Fibroblast of peridontal ligament (primary cell): Measurements from ENCODE around the gene TRIM22.
A peak's percentile ranks its signal among the peaks of the same experiment; 100 is the strongest.
"Not testable (repeated sequence)": the region's sequence is repeated elsewhere in the genome, so short reads cannot be mapped to it uniquely, and the experiment has no call there.

Experiments
- DNase-seq: peaks from one replicate; pipeline ENCODE4 v3.0.0-alpha.2; 2010; ENCODE audit errors: extremely low read depth

TRIM22 gene, protein sequence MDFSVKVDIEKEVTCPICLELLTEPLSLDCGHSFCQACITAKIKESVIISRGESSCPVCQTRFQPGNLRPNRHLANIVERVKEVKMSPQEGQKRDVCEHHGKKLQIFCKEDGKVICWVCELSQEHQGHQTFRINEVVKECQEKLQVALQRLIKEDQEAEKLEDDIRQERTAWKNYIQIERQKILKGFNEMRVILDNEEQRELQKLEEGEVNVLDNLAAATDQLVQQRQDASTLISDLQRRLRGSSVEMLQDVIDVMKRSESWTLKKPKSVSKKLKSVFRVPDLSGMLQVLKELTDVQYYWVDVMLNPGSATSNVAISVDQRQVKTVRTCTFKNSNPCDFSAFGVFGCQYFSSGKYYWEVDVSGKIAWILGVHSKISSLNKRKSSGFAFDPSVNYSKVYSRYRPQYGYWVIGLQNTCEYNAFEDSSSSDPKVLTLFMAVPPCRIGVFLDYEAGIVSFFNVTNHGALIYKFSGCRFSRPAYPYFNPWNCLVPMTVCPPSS

DNA sequence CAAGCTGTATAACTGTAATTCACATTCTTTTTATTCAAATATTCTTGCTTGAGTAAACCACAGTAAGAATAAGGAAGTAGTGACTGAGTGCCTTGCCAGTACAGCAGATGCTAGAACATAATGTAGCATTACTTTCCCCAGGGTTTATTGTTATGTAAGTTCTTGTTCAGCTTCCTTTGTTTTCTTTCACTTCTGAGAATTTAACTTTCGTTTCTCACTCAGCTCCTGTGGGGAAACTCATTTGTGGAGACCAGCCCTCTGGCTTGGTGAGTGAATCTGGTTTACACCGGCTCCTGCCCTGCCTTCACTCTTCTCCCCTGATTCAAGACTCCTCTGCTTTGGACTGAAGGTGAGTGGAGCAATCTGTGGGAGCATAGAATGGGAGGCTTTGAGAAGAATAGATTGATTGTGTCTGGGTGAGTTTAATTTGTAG, at the start of gene TRIM22:
TSS of gene TRIM22 (plus strand) at position 240 of the 433 bp plus-strand sequence. CDS start 6,443 bp downstream, outside the sequence.
- DNase-seq: peak; percentile 91

- no peak for DNase-seq
Observed at GRCh38 chr11:5639953-5640352, 49.6 kb upstream of the TRIM22 start.

- DNase-seq: no peak
Observed at GRCh38 chr11:5643585-5643984, 46.0 kb upstream of the TRIM22 start.

DNA sequence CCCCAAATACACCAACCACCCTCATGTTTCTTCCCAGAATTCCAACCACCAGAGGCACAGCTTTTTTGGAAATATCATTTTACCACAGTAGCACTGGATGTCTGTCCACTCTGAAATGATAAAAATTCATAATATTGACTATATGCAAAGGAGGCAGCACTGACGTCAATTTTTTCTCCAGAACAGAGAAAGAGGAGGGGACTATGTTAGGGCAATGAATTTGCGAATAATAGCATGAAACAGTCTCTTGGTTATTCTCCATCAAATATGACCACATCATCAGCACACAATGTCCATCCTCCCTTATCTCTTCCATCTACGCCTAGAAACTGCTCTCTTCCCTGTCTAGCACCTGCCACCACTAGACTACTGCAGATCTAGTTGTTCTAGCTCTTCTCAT, 43.5 kb upstream of the TRIM22 start:
- DNase-seq: no peak

DNA sequence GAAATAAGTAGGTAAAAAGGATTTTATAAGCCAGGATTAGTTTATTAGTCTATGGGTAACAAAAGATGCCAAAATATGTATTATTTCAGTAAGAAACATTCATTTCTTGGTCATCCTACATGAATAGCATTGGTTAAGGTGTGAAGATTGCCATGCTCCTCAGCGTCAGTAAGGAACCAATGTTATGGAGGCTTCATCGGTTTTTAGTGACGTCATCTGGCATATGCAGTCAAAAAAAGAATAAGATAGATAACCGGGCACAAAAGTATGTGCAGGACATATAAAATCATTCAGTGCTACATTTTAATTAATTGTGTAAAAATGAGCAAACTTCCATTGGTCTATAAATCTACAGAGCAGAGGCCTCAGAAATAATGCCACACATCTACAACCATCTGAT, 34.1 kb upstream of the TRIM22 start:
- no peak for DNase-seq

DNA sequence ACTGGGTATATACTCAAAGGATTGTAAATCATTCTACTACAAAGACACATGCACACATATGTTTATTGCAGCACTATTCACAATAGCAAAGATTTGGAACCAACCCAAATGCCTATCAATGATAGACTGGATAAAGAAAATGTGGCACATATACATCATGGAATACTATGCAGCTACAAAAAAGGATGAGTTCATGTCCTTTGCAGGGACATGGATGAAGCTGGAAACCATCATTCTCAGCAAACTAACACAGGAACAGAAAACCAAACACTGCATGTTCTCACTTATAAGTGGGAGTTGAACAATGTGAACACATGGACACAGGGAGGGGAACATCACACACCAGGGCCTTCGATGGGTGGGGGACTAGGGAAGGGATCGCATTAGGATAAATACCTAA, 32.6 kb upstream of the TRIM22 start:
- not testable (repeated sequence) for DNase-seq

DNA sequence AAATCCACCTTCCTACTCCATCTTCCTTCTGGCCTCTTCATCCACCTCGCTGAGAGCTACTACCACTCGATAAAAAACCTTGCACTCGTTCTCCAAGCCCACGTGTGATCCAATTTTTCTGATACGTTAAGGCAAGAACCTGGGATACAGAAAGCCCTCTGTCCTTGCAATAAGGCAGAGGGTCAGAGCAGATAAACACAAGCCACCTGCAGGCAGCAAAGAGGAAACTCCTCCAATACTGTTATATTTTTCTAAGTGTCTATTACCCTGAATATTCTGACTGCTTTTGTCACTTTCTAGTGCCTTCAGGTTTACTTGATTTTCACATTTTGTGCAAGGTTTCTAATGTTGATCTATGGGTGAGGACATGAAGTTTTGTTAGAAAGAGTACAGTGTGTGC, 31.3 kb upstream of the TRIM22 start:
- no peak for DNase-seq

GRCh38 chr11:5663511-5663910, 26.1 kb upstream of the TRIM22 start:
- DNase-seq: no peak

GRCh38 chr11:5665051-5665570, 24.5 kb upstream of the TRIM22 start:
- DNase-seq: no peak

- DNase-seq: no peak
Observed at GRCh38 chr11:5665746-5666401, 23.7 kb upstream of the TRIM22 start.

- peak; percentile 11 for DNase-seq
Observed at GRCh38 chr11:5666402-5666793, 23.2 kb upstream of the TRIM22 start.

DNA sequence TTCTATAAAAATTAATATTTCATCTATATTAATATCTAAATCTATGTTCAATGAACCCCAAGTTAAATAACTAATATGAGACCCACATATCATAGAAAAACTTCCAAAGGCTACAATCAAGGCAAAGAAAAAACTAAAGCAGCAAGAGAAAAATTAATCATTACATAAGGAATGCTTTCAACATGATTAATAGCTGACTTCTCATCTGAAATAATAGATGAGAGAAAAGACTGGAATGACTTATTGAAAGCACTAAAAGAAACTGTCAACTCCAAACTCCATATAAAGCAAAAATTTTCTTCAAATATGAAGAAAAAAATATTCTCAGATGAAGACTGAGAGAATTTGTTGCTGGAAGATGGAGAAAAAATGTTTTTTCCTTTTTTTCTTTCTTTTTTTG, 17.8 kb upstream of the TRIM22 start:
- no peak for DNase-seq

DNA sequence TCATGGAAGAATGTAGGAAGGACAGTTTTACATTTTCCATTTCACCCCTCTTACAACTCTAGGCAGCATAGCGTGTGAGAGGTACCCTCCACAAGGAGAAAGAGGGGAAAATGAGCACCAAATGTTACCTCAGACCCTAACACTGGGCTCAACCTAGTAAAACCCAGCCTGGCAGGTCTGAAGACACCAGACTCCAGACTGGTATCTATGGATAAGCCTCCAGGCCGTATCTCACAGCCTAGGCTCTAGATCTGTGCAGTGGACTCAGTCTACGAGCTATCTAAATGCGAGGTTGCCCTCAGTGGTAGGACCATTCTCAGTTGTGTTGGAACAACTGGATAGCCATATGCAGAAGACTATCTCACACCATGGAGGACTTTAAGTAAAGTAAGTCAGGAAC, 15.2 kb upstream of the TRIM22 start:
- no peak for DNase-seq

GRCh38 chr11:5679811-5680210, 9.8 kb upstream of the TRIM22 start:
- DNase-seq: no peak

DNA sequence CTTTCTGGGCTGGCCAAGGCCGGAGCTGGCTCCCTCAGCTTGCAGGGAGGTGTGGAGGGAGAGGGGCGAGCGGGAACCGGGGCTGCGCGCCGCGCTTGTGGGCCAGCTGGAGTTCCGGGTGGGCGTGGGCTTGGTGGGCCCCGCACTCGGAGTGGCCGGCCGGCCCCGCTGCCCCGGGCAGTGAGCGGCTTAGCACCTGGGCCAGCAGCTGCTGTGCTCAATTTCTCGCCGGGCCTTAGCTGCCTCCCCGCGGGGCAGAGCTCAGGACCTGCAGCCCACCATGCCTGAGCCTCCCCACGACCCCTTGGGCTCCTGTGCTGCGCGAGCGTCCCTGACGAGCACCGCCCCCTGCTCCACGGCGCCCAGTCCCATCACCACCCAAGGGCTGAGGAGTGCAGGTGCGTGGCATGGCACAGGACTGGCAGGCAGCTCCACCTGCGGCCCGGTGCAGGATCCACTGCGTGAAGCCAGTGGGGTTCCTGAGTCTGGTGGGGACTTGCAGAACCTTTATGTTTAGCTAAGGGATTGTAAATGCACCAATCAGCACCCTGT, 6.6 kb upstream of the TRIM22 start:
- not testable (repeated sequence) for DNase-seq

GRCh38 chr11:5683620-5684019, 6.0 kb upstream of the TRIM22 start:
- not testable (repeated sequence) for DNase-seq

DNA sequence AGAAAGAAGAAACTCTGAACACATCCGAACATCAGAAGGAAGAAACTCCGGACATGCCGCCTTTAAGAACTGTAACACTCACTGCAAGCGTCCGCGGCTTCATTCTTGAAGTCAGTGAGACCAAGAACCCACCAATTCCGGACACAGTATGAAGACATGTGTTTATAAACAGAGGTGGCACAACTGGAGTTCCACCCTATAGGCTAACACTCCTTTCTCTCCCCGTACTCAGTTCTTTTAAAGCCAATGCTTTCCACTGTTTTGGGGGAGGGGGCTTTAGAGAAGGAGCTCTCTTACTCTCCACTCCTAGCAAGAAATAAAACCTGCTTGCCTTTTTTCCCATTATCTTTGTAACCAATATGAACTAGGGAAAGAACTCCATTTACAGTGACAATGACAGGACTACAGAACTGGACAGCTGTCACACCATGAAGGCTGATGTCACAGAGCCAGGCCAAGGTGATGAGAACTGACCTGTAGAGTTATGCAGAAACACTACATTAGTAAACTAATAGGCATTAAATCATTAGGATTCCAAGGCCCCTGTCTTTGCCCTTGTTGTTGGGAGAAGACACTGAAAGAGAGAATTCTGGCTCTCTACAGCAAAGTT, 5.4 kb upstream of the TRIM22 start:
- DNase-seq: peak; percentile 15

DNA sequence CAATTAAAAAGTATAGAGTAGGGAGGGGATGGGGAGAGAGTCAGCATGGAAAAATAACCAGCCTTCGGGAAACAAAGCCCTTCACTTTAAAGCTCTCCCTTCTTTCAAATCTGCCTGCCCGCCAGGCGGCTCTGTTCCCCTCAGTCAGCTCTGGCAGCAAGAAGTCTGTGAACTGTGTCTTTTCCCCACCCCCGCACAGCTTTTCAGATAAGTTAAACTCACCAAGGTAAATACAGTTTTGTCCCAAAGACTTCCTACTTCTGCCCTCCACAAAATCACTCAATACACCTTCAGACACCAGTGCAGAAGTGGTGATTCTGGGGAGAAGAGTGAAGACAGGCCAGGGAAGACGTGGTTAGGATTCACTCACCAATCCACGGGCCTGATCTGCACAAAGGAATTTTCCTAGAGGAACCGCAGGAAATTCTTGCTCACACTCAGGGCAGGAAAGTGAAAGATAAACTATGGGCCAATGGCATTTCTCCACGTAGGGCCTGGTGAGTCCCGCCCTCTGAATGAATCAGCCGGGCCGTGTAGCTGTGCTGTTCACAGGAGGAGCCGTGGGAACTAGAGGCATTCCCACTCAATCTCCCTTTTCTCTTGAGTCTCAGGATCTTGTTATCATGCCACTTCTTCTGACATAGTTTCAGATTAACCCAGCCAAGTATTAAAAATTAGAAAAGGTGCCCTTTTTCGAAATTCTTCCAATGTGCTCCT, 4.8 kb upstream of the TRIM22 start, which contains the start of gene TRIM5:
TSS of gene TRIM5 (minus strand) at position 429 of the 717 bp plus-strand sequence. CDS start 4,897 bp downstream, outside the sequence.
- DNase-seq: peak; percentile 98

DNA sequence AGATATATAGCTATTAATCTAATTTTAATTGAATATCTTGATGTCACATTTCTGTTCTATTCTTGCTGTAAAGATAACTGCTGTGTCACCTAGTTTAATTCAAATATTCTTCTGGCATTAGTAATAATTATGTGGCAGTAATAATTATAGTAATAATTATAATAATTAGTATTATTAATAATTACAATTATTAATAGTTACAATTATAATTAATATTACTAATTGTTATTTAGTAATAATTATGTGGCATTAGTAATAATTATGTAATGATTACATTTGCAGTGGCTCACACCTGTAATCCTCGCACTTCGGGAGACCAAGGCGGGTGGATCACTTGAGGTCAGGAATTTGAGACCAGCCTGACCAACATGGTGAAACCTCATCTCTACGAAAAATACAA, 3.2 kb upstream of the TRIM22 start:
- no peak for DNase-seq

DNA sequence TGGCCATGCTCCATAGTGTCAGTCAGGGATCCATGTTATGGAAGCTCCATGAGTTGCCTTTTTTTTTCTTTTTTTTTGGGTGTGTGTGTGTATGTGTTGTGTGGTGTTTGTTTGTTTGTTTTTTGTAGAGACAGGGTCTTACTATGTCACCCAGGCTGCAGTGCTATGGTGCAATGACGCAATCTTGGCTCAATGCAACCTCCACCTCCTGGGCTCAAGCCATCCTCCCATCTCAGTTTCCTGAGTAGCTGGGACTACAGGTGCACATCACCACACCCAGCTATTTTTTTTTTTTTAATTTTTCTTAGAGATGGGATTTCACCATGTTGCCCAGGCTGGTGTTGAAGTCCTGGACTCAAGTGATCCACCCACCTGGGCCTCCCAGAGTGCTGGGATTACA, 1.1 kb upstream of the TRIM22 start:
- no peak for DNase-seq

DNA sequence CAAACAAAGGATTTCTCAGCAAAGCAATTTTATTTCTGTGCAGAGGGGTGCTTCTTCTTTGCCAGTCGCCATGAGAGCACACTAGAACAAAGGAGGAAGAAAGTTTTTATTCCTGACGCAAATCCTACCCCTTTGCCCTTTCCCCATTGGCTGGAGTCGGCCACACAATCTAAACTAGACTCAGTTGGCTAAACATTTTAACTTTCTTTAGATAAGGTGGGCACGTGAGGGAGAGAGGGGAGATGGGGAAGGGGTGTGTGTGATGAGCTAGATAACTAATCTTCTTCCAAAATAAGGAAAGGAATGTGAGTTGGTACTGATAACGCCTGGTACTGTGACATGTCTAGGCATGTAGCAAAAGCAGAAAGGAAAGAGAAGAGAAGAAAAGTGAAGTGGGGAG, 626 bp downstream of the TRIM22 start:
- peak; percentile 78 for DNase-seq
